Astrocyte (in vitro differentiated cells and primary cell): ENCODE measurements around the gene OR6C65.

Experiments used
- CTCF ChIP-seq: IDR thresholded peaks from 2 replicates; pipeline ENCODE4 v1.5.1; 2011; ENCODE audit warnings: low read depth, mild to moderate bottlenecking, inconsistent platforms, low read length, moderate library complexity; ENCODE audit not compliant: insufficient read depth
- EZH2 ChIP-seq: IDR thresholded peaks from 2 replicates; pipeline ENCODE4 v1.6.1; 2012; ENCODE audit warnings: mild to moderate bottlenecking, low read length, inconsistent platforms; ENCODE audit not compliant: insufficient read depth

- TF ChIP-seq CTCF (no peak), EZH2 (no peak)
Observed at GRCh38 chr12:55400229-55400628, at the start of gene OR6C65.
